GM21367 (cell line): ENCODE results near the gene AURKB.
"Not testable (repeated sequence)": the region's sequence is repeated elsewhere in the genome, so short reads cannot be mapped to it uniquely, and the experiment has no call there.

Source experiments
- ATAC-seq: cut with Tn5 transposase; IDR thresholded peaks from one replicate; pipeline ENCODE4 v1.9.1; 2021; ENCODE audit not compliant: unreplicated experiment

Gene AURKB

GRCh38 chr17:8189041-8189710, 21.2 kb downstream of the AURKB start:
- ATAC-seq: peak; percentile 1

- no peak for ATAC-seq
These were observed 22.0 kb downstream of the AURKB start for GRCh38 chr17:8188263-8188839.

GRCh38 chr17:8187517-8188262, 22.7 kb downstream of the AURKB start:
- no peak for ATAC-seq

- no peak for ATAC-seq
These were observed 23.4 kb downstream of the AURKB start for GRCh38 chr17:8186787-8187516.

GRCh38 chr17:8186446-8186786, 24.0 kb downstream of the AURKB start:
- ATAC-seq: no peak

GRCh38 chr17:8185582-8186445, 24.6 kb downstream of the AURKB start:
- no peak for ATAC-seq

- ATAC-seq: no peak
These were observed 33.2 kb downstream of the AURKB start for GRCh38 chr17:8176998-8177731.

DNA sequence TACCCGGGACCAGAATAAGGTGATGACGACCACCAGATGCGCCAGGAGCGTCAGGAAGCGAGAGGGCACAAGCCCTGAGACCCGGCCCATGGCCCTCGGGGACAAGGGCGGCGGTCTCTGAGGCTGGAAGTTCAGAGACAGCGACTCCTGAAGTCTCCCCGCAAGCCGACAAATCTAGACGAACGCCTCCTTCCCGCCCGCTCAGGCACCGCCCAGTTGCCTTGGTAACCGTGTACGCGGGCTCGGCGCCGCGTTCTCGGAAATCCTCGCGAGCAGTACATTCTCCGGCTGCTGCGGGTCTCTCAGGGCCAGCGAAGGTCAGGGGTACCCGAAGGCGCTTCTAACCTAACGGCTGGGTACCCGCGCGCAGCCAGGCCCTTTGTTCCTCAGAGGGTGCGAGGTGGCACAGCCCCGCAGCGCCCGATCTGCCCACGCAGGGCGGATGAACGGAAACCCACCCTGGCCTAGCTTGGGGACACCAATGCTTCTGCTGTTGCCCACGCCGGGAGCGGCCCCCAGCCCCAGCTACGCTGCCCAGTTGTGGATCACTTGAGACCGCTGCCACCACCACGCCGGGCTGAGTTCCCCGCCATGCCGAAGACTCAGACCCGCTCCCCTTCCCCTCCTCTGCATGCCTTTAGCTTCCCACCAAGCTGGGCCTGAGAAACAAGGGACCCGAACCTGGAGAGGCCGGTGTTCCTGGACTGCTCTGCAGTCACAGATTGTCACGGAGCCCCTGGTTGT, 34.0 kb downstream of the AURKB start, which contains the start of gene TMEM107:
Gene TMEM107 (minus strand): TSS at position 184 of the 744 bp plus-strand sequence. CDS start 94 bp downstream, at position 90.
- ATAC-seq: peak; percentile 37

DNA sequence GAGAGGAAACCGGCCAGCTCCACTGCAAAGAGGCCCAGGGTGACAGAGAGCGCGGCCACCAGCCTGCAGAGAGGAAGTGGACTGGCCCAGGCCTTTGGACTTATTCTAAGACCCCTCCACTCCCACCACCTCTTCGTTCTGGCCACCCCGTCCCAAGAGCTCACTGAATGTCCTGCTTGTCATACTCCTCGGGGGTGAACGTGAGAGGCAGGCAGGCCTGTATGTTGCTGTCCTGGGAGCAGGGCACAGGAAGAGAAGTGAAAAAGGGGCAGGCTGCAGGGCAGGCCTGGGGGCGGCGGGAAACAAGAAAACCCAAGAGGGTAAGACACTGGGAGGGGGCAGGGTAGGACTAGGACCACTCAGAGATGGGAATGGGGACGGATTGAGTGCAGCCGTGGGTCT, 34.6 kb downstream of the AURKB start:
- ATAC-seq: peak; percentile 5

DNA sequence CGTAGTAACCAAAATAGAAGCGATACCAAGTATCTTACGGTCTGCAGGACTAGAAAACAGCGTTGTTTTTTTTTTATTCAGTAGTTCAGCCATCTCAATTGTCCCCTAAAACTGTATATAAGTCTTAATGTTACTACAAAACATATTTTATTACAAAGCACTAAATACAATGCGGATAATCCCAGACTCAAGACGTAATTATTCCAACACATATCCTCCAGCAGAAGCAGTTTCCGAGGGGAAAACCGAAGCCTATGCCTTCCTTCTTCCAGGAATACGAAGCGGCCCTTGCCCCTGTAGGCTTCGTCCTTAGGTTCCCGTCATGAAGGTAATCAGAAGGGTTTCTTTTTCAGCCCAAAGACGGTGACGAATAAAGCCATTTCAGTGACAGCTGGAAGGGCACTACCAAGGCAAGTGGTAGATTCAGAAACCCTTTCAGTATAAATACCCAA, 36.5 kb downstream of the AURKB start:
- no peak for ATAC-seq

DNA sequence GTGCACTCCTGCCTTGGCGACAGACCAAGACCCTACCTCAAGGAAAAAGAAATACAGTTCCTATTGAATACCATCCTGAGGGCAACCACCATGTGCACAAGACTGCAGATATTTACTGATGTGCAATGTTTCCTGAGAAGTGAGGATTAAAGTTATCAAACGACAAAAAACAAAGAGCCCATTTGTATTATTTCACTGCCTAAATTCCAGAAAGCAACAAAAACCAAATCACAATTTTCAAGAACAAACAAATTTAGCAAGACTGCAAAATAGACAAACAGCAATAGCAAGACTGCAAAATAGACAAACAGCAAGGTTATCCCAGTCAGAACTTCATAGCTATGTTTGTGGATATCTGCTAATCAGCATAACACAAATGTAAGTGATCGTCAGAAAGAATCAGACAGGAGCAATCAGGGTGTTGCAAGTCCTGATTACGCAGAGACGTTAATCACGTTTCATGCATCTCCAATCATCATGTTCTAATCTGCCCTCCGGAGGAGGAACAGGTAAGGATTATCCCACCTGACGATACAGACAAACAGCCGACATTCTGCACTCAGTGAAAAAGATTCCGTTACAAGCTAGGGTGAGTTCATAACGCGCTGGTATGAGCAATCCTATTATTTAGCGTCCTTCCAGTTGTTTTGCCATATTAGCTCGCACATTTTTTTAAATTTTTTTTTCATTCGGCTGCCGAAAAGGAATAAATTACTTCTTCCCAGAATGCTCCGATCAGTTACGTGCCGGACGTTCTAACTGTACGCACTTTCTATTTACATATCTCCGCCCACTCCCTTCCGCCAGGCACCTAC, 37.1 kb downstream of the AURKB start:
- peak; percentile 50 for ATAC-seq

- not testable (repeated sequence) for ATAC-seq
These were observed 40.2 kb downstream of the AURKB start for GRCh38 chr17:8170186-8170585.

- ATAC-seq: no peak
These were observed 42.8 kb downstream of the AURKB start for GRCh38 chr17:8167526-8167925.

DNA sequence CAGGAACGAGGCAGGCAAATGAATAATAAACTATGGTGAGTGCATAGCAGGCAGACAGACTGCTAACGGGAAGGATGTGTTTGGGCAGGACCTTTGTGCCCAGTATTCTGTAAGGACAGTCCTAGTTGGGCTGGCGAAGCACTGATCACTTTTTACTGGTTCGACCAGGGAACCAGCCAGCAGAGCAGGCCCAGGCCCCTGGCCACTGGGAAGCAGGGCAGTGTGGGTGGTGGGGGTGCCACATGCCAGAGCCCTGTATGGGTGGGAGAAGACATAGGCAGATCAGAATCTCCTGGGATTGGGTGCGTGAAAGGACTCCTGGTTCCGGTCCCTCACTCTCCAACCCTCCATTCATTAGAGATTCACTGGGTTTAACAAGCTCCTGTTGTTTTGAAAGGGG, 43.6 kb downstream of the AURKB start:
- ATAC-seq: no peak

DNA sequence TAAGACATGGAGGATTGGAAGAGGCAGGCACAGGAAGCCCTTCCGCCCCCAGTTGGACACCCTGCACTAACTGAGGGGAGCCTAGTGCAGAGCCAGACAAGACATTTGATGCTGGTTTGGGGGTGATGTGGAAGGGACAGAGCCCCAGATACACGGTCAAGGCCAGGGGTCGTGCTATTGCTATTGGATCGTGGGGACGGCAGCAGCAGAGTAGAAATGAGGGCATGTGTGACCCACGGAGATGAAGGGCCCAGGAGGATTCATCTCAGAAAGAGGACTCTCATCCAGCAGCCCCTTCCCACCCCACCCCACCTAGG, 45.6 kb downstream of the AURKB start:
- ATAC-seq: no peak

- no peak for ATAC-seq
These were observed 46.2 kb downstream of the AURKB start for GRCh38 chr17:8163978-8164814.
